Breast epithelium (tissue), 4 donors: ENCODE results near the gene CADPS. TPM values are rescaled to one million over a fixed set of nuclear protein-coding genes. Genes with fewer than 3 reads are reported as not detected.

Source experiments
- DNase-seq, 2 donors: peaks; one replicate each; pipeline ENCODE4 v3.0.0-alpha.2; 2019; ENCODE audit warnings: low spot score in 2 of 2
- H3K27ac ChIP-seq, 2 donors: fragments of 200-600 bp; sonication (generic) in 1 of 2; one replicate each; pipeline ENCODE4 v1.5.1; 2016 to 2019; ENCODE audit warnings: mild to moderate bottlenecking in 1 of 2
- H3K27me3 ChIP-seq, 2 donors: fragments of 200-600 bp; sonication (generic) in 1 of 2; one replicate each; pipeline versions ENCODE4 v1.5.1 to v1.6.0; 2017 to 2019; ENCODE audit warnings: control low read depth in 1 of 2, mild to moderate bottlenecking in 1 of 2
- H3K36me3 ChIP-seq: fragments of 200-600 bp; one replicate; pipeline ENCODE4 v1.5.1; 2019
- H3K4me1 ChIP-seq, 2 donors: fragments of 200-600 bp; sonication (generic); one replicate each; pipeline ENCODE4 v1.5.1; 2016 to 2019; ENCODE audit warnings: control low read depth in 1 of 2
- H3K4me3 ChIP-seq, 3 donors: fragments of 200-600 bp; sonication (generic); 1 replicate in 2 of 3; 2 replicates in 1 of 3; pipeline ENCODE4 v1.5.1; 2016 to 2019; ENCODE audit warnings: mild to moderate bottlenecking in 3 of 3, moderate library complexity in 2 of 3
- H3K9me3 ChIP-seq, 2 donors: fragments of 200-600 bp; sonication (generic) in 1 of 2; one replicate each; pipeline ENCODE4 v1.5.1; 2016 to 2019; ENCODE audit warnings: control low read depth in 1 of 2
- POLR2A ChIP-seq: fragments of 450-650 bp; IDR thresholded peaks from one replicate; pipeline ENCODE4 v1.6.1; 2016; ENCODE audit warnings: antibody characterized with exemption, mild to moderate bottlenecking, moderate library complexity
- POLR2AphosphoS5 ChIP-seq, 3 donors: sonication (generic); formaldehyde crosslinking; IDR thresholded peaks; one replicate each; pipeline ENCODE4 v1.6.1; 2017; ENCODE audit warnings: antibody characterized with exemption in 3 of 3
- intact Hi-C: fragments of 100-400 bp; cut with DNase I; formaldehyde crosslinking; loops from one replicate; pipeline ENCODE4 v1.15.1; 2023; ENCODE audit warnings: low total_unique reads
- total RNA-seq, 3 donors: library from RNA; depleted of rRNA; stranded (reverse); fragments of >200 nt; gene quantifications; one replicate each; pipeline ENCODE4 v1.1.0, GENCODE V29; 2016
- TF ChIP-seq, protein P1 (sequence below), 3 donors: fragments of 450-650 bp; IDR thresholded peaks; one replicate each; pipeline ENCODE4 v1.5.1; 2016 to 2017; ENCODE audit warnings: antibody characterized with exemption in 3 of 3, mild to moderate bottlenecking in 3 of 3, moderate library complexity in 3 of 3

CADPS gene
- total RNA-seq, 3 donors from 2014 or later = under 0.01 to 45.8 (median 0.15) TPM

DNA sequence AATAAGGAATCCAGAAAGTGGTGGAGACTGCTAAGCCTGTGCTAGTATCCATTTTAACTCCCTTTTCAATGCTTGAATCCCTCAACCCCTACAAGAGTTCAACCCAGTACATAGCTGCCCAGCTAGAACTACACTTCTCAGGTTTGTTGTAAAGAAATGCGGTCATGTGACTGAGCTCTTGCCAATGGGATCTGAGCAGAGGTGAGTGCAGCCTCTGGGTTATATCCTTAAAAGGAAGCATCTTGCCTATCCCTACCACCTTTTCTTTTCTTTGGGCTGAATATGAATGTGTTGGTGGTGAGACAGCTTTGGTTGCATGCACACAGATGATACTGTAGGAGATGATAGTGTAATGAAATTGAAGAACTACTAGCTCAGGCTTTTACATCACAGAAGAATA is 139.7 kb downstream of the CADPS start:
- no peak overlapping the region for H3K4me3 ChIP-seq
- peaks cover 0 to 7% of the 10 kb centered on the region in 2 donors for H3K9me3 ChIP-seq
- no peak for DNase-seq
- H3K27me3 ChIP-seq = peaks cover 0 to 3% of the 10 kb centered on the region in 2 donors
- no peaks in the 10 kb centered on the region for H3K4me1 ChIP-seq
- H3K27ac ChIP-seq = no peak overlapping the region
- no peaks in the 10 kb centered on the region for H3K36me3 ChIP-seq
- TF ChIP-seq POLR2A = no peak
- TF ChIP-seq, protein P1, sequence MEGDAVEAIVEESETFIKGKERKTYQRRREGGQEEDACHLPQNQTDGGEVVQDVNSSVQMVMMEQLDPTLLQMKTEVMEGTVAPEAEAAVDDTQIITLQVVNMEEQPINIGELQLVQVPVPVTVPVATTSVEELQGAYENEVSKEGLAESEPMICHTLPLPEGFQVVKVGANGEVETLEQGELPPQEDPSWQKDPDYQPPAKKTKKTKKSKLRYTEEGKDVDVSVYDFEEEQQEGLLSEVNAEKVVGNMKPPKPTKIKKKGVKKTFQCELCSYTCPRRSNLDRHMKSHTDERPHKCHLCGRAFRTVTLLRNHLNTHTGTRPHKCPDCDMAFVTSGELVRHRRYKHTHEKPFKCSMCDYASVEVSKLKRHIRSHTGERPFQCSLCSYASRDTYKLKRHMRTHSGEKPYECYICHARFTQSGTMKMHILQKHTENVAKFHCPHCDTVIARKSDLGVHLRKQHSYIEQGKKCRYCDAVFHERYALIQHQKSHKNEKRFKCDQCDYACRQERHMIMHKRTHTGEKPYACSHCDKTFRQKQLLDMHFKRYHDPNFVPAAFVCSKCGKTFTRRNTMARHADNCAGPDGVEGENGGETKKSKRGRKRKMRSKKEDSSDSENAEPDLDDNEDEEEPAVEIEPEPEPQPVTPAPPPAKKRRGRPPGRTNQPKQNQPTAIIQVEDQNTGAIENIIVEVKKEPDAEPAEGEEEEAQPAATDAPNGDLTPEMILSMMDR (IDR thresholded peaks at IDR 0.05) = no peak
- no peak for TF ChIP-seq POLR2AphosphoS5 (IDR thresholded peaks at IDR 0.05)
- intact Hi-C loops = no loop called here

DNA sequence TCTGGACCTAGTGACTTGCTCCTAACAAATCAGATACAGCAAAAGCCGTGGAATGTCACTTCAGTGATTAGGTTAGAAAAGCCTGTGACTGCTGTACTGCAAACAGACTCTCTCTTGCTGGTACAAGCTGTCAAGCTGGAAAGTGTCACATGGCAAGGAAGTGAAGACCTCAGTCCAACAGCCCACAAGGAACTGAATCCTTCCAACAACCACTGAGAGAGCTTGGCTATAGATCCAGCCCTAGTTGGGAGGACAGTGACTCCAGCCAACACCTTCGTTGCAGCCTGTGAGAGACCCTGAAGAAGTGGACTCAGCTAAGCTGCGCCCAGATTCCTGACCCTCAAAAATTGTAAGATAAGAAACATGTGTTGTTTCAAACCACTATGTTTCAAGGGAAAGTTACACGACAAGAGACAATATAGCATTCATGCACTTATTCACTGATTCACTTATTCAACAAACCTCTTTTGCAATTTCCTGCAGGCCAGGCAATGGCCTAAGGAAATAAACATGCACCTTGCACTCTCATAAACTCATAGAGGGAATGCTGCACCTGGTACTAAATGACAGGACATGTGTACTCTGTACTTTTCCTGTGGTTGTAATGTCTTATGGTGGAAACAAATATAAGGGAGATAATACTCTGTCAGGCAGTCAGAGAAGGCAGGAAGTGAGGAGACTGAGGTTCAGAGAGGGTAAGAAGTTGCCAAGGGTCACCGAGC is 142.9 kb downstream of the CADPS start:
- TF ChIP-seq POLR2AphosphoS5 (IDR thresholded peaks at IDR 0.05) (no peak), POLR2A (no peak)
- TF ChIP-seq, protein P1 (IDR thresholded peaks at IDR 0.05) = no peak
- Histone ChIP-seq H3K36me3 (no peaks in the 10 kb centered on the region), H3K4me3 (no peak overlapping the region), H3K27ac (no peak overlapping the region), H3K27me3 (peaks cover 0 to 3% of the 10 kb centered on the region in 2 donors), H3K4me1 (no peaks in the 10 kb centered on the region), H3K9me3 (no peaks in the 10 kb centered on the region)
- intact Hi-C loops = no loop called here
- DNase-seq = no peak

DNA sequence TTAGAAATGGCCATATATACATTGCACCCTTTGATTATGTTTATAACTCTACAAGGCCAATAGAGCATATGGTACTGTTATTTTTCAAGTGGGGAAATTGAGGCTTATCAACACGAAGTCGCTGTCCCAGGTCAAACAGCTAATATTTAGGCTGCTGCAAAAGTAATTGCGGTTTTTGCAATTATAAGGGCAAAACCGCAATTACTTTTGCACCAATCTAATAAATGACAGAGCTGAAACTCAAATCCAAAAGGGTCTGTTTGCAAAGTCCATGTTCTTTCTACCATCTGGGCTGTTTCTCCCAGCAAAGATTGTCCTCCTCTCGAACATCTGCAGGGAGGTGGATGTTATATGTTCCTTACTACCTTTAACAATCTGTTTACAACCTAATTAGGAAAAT is 147.2 kb downstream of the CADPS start:
- no peak for DNase-seq
- Histone ChIP-seq H3K4me1 (no peaks in the 10 kb centered on the region), H3K4me3 (no peak overlapping the region), H3K9me3 (no peaks in the 10 kb centered on the region), H3K36me3 (no peaks in the 10 kb centered on the region), H3K27ac (no peak overlapping the region), H3K27me3 (no peaks in the 10 kb centered on the region)
- TF ChIP-seq, protein P1 (IDR thresholded peaks at IDR 0.05) = no peak
- TF ChIP-seq POLR2A = no peak
- no peak for TF ChIP-seq POLR2AphosphoS5 (IDR thresholded peaks at IDR 0.05)
- intact Hi-C loops = no loop called here

DNA sequence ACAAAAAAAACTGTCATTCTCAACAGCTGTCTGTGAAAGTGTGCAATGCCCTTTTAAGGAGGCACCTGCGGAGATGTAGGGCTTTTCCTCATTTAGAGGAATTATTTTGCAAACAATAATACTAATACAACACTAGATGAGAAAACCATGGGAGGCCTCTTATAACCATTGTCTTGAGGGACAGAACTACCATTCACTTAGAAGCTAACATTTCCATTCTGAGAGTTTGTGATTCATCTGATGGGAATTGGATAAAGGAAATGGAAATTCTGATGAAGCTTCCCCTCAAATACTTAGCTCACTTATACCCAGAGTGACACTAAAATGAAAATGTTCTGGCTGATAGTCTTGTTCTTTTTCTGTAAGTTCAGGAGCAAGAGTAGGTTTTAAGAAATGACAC is 147.7 kb downstream of the CADPS start:
- DNase-seq = no peak
- Histone ChIP-seq H3K4me1 (no peaks in the 10 kb centered on the region), H3K9me3 (no peaks in the 10 kb centered on the region), H3K27ac (no peak overlapping the region), H3K27me3 (no peaks in the 10 kb centered on the region), H3K4me3 (no peak overlapping the region), H3K36me3 (no peaks in the 10 kb centered on the region)
- no peak for TF ChIP-seq POLR2A
- TF ChIP-seq POLR2AphosphoS5 (IDR thresholded peaks at IDR 0.05) = no peak
- TF ChIP-seq, protein P1 (IDR thresholded peaks at IDR 0.05) = no peak
- intact Hi-C loops = no loop called here

DNA sequence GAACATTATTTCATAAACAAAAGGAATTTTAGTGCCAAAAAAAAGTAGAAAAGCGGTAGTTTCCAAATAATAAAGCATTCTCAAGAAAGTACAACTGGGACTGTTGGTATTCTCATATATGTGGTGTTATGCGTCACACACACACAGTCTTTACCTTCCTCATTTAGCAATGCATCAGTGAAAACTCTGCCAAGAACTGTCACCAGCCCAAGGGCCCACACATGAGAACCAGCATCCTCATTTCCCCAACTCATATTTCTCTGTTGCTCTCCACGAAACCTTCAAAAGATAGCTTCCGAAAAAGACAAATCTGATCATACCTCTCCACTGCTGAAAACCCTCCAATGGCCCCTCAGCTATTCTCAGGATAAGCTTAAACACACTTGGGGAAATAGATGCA is 150.7 kb downstream of the CADPS start:
- H3K4me1 ChIP-seq = no peaks in the 10 kb centered on the region
- intact Hi-C loops = no loop called here
- H3K9me3 ChIP-seq = no peaks in the 10 kb centered on the region
- H3K36me3 ChIP-seq = no peaks in the 10 kb centered on the region
- H3K4me3 ChIP-seq = no peak overlapping the region
- no peak overlapping the region for H3K27ac ChIP-seq
- TF ChIP-seq POLR2AphosphoS5 (IDR thresholded peaks at IDR 0.05) = no peak
- TF ChIP-seq, protein P1 (IDR thresholded peaks at IDR 0.05) = no peak
- no peak for TF ChIP-seq POLR2A
- DNase-seq = no peak
- H3K27me3 ChIP-seq = no peaks in the 10 kb centered on the region
